Calu3 (cell line): ENCODE measurements around the gene OMG. TPM values are rescaled to one million over a fixed set of nuclear protein-coding genes. Genes with fewer than 3 reads are reported as not detected.
"Not testable (repeated sequence)": the region's sequence is repeated elsewhere in the genome, so short reads cannot be mapped to it uniquely, and the experiment has no call there.

Experiments used
- BruUV-seq: library from RNA; stranded (reverse); fragments of 400-500 nt; replicated peaks from 2 replicates; lab custom pipeline; 2021; lab: Mats Ljungman, UMichigan
- CTCF ChIA-PET: fragments of 300-600 bp; sonication (Branson Sonifier 250); formaldehyde crosslinking; loops from one replicate; lab custom pipeline; 2022; ENCODE audit warnings: antibody characterized with exemption; lab: Charles Lee
- DNase-seq: peaks from one replicate; pipeline ENCODE4 v3.0.0; 2022
- H3K27ac Mint-ChIP-seq: one replicate; pipeline ENCODE4 v1.8.0; 2022; ENCODE audit warnings: mixed read lengths; ENCODE audit not compliant: unreplicated experiment
- H3K27me3 Mint-ChIP-seq: one replicate; pipeline ENCODE4 v1.8.0; 2022; ENCODE audit warnings: mixed read lengths; ENCODE audit not compliant: unreplicated experiment
- H3K36me3 Mint-ChIP-seq: one replicate; pipeline ENCODE4 v1.8.0; 2022; ENCODE audit warnings: mild to moderate bottlenecking, moderate library complexity, mixed read lengths; ENCODE audit not compliant: insufficient read depth, unreplicated experiment
- H3K4me1 Mint-ChIP-seq: one replicate; pipeline ENCODE4 v1.8.0; 2022; ENCODE audit warnings: mild to moderate bottlenecking, low read depth, mixed read lengths; ENCODE audit not compliant: unreplicated experiment
- H3K4me3 Mint-ChIP-seq: one replicate; pipeline ENCODE4 v1.8.0; 2022; ENCODE audit warnings: mild to moderate bottlenecking, low read depth, moderate library complexity, mixed read lengths; ENCODE audit not compliant: unreplicated experiment
- H3K9me3 Mint-ChIP-seq: one replicate; pipeline ENCODE4 v1.8.0; 2022; ENCODE audit warnings: low read depth, mixed read lengths; ENCODE audit not compliant: unreplicated experiment
- intact Hi-C: fragments of 100-400 bp; cut with micrococcal nuclease; formaldehyde crosslinking; loops from one replicate; pipeline ENCODE4 v1.10.0; 2022; ENCODE audit not compliant: unreplicated experiment
- total RNA-seq: library from RNA; stranded (reverse); gene quantifications from 2 replicates; pipeline ENCODE4 v1.2.3, GENCODE V29; 2022
- TF ChIP-seq, protein P1 (sequence below): fragments of 200-600 bp; IDR thresholded peaks from one replicate; pipeline ENCODE4 v1.8.0; 2022; ENCODE audit warnings: antibody characterized with exemption; ENCODE audit not compliant: unreplicated experiment

OMG gene
- total RNA-seq, 1 experiment from 2014 or later = not detected

DNA sequence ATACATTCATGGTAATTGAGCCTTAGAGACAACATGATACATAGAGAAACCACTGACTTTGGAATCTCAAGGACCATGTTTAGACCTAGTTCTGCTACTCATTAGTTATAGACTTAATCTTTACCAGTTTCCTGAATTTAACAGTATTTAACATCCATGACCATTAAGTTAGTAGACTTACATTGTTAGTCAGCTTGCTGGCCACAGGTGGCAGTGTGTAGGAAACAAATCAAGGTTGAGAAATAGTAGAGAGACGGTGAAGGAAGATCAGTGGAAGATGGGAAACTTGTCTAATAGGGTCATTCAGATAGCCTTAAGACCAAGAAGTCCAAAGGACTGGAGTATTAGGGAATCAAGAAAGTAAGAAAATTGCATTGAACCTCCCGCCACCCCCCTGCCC, 31.0 kb downstream of the OMG start:
- TF ChIP-seq, protein P1, sequence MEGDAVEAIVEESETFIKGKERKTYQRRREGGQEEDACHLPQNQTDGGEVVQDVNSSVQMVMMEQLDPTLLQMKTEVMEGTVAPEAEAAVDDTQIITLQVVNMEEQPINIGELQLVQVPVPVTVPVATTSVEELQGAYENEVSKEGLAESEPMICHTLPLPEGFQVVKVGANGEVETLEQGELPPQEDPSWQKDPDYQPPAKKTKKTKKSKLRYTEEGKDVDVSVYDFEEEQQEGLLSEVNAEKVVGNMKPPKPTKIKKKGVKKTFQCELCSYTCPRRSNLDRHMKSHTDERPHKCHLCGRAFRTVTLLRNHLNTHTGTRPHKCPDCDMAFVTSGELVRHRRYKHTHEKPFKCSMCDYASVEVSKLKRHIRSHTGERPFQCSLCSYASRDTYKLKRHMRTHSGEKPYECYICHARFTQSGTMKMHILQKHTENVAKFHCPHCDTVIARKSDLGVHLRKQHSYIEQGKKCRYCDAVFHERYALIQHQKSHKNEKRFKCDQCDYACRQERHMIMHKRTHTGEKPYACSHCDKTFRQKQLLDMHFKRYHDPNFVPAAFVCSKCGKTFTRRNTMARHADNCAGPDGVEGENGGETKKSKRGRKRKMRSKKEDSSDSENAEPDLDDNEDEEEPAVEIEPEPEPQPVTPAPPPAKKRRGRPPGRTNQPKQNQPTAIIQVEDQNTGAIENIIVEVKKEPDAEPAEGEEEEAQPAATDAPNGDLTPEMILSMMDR = no peak
- Mint-ChIP-seq H3K27ac (no peak overlapping the region), H3K27me3 (no peaks in the 10 kb centered on the region), H3K4me1 (peaks cover 24% of the 10 kb centered on the region), H3K4me3 (no peak overlapping the region), H3K9me3 (no peaks in the 10 kb centered on the region), H3K36me3 (peaks cover 13% of the 10 kb centered on the region)
- intact Hi-C loops = loop anchor here (5.0 kb wide), 1 partner anchor 106 kb away; no protein-coding TSS in a partner anchor
- BruUV-seq = no TSS peak
- DNase-seq = no peak
- CTCF ChIA-PET = no interaction called here

DNA sequence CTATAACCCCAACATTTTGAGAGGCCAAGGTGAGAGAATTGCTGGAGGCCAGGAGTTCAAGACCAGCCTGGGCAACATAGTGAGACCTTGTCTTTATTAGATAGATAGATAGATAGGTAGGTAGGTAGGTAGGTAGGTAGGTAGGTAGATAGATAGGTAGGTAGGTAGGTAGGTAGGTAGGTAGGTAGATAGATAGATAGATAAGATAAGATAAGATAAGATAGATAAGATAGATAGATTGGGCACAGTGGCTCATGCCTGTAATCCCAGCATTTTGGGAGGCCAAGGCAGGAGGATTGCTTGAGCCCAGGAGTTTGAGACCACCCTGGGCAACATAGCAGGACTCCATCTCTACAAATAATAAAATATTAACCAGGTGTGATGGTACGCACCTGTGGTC, 34.1 kb downstream of the OMG start:
- CTCF ChIA-PET, H3K4me3 Mint-ChIP-seq, H3K27ac Mint-ChIP-seq, BruUV-seq, intact Hi-C loops, H3K36me3 Mint-ChIP-seq, DNase-seq, H3K27me3 Mint-ChIP-seq, H3K9me3 Mint-ChIP-seq, H3K4me1 Mint-ChIP-seq: not testable (repeated sequence)

DNA sequence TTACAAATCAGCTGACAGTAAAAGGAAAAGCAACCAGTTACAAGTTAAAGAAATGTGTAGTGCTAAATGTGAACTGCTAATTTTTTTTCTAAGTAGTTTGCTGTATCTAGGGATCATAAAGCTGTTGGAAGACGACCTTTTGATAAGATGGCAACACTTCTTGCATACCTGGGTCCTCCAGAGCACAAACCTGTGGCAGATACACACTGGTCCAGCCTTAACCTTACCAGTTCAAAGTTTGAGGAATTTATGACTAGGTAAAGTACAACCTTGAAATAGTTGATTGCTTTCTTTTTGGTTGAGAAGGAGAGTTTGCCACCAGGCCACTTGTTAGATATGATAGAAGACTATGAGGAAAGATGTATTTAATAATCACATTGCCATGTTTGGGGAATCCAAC, 35.4 kb downstream of the OMG start:
- no peak overlapping the region for H3K27ac Mint-ChIP-seq
- intact Hi-C loops = no loop called here
- TF ChIP-seq, protein P1 = no peak
- no peaks in the 10 kb centered on the region for H3K4me1 Mint-ChIP-seq
- BruUV-seq = no TSS peak
- no peaks in the 10 kb centered on the region for H3K9me3 Mint-ChIP-seq
- no peak for DNase-seq
- peaks cover 3% of the 10 kb centered on the region for H3K36me3 Mint-ChIP-seq
- H3K27me3 Mint-ChIP-seq = no peaks in the 10 kb centered on the region
- no peak overlapping the region for H3K4me3 Mint-ChIP-seq
- CTCF ChIA-PET = no interaction called here

DNA sequence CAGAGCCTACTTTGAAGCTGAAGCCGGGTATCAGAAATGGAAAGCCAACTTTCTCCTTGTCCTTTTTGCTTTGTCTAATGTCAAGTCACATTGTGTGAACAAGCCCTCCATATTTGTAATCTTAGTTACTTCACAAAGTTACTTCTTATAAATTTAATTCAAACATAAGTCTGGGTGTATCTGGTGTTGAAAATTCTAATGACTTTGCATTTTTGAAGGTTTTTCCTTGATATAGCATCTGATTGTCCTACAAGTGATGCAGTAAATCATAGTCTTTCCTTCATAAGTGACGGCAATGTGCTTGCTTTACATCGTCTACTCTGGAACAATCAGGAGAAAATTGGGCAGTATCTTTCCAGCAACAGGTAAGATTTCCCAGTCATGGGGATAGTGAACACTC, 36.9 kb downstream of the OMG start:
- Mint-ChIP-seq H3K36me3 (no peaks in the 10 kb centered on the region), H3K9me3 (no peaks in the 10 kb centered on the region), H3K4me1 (no peaks in the 10 kb centered on the region), H3K27me3 (no peaks in the 10 kb centered on the region), H3K4me3 (no peak overlapping the region), H3K27ac (no peak overlapping the region)
- no peak for DNase-seq
- no TSS peak for BruUV-seq
- CTCF ChIA-PET = no interaction called here
- TF ChIP-seq, protein P1 = no peak
- intact Hi-C loops = no loop called here

DNA sequence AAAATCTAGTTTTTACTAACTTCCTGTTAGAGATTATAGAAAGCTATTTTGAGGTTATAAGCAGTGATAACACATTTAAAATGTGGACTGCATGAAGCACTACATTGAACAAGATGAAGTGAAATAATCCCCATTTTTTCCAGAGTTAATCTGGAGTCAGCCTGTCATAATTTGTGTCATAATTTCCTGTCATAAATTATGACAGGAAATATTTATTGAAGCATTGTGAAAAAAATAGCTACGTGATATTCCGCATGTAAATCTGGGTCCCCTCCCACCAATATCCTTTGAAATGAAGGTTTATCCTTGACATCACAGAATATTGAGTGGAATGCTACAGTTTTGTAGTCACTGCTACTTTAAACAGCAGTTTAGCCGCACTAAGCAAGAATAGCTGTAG, 40.1 kb downstream of the OMG start:
- CTCF ChIA-PET = interaction anchor here (0.6 kb wide), 1 partner anchor 703 kb away, joined by 3 read pairs; no protein-coding TSS in a partner anchor
- no TSS peak for BruUV-seq
- H3K36me3 Mint-ChIP-seq = no peaks in the 10 kb centered on the region

More for the DNA sequence above, 40.1 kb downstream of the OMG start:
- no peak overlapping the region for H3K27ac Mint-ChIP-seq
- no peaks in the 10 kb centered on the region for H3K4me1 Mint-ChIP-seq
- no peak overlapping the region for H3K4me3 Mint-ChIP-seq
- no peaks in the 10 kb centered on the region for H3K27me3 Mint-ChIP-seq
- TF ChIP-seq, protein P1 = no peak
- no peak for DNase-seq
- intact Hi-C loops = no loop called here
- no peaks in the 10 kb centered on the region for H3K9me3 Mint-ChIP-seq
